Activated CD8-positive, alpha-beta T cell treated with anti-CD3 and anti-CD28 coated beads, Interleukin-2, amount 10 ng/mL, durations not matched to agents 7 days and 5 days (primary cell): ENCODE results near the gene TMC4. TPM values are rescaled to one million over a fixed set of nuclear protein-coding genes. Genes with fewer than 3 reads are reported as not detected.
A peak's percentile ranks its signal among the peaks of the same experiment; 100 is the strongest.
"Not testable (repeated sequence)": the region's sequence is repeated elsewhere in the genome, so short reads cannot be mapped to it uniquely, and the experiment has no call there.

ENCODE experiments used
- ATAC-seq: fragments of 150-1000 bp; cut with Tn5 transposase; one replicate; pipeline ENCODE4 v1.10.0; 2021; ENCODE audit warnings: moderate library complexity
- CTCF ChIA-PET: fragments of 350-600 bp; sonication (Branson Sonifier 250); formaldehyde crosslinking; loops from one replicate; lab custom pipeline; 2021; ENCODE audit warnings: antibody characterized with exemption; lab: Charles Lee
- POLR2A ChIA-PET: fragments of 350-600 bp; sonication (Branson Sonifier 250); formaldehyde crosslinking; loops from one replicate; lab custom pipeline; 2021; ENCODE audit warnings: antibody characterized with exemption; lab: Charles Lee
- DNase-seq: peaks from one replicate; pipeline ENCODE4 v3.0.0-alpha.2; 2020
- H3K27ac Mint-ChIP-seq: one replicate; pipeline ENCODE4 v1.8.0; 2021; ENCODE audit warnings: mild to moderate bottlenecking, mixed read lengths
- H3K27me3 Mint-ChIP-seq: one replicate; pipeline ENCODE4 v1.8.0; 2021; ENCODE audit warnings: low read depth, mixed read lengths
- H3K36me3 Mint-ChIP-seq: one replicate; pipeline ENCODE4 v1.8.0; 2021; ENCODE audit warnings: low read depth, mixed read lengths
- H3K4me1 Mint-ChIP-seq: one replicate; pipeline ENCODE4 v1.8.0; 2021; ENCODE audit warnings: low read depth, mixed read lengths
- H3K4me3 Mint-ChIP-seq: one replicate; pipeline ENCODE4 v1.8.0; 2021; ENCODE audit warnings: mild to moderate bottlenecking, mixed read lengths
- H3K9me3 Mint-ChIP-seq: one replicate; pipeline ENCODE4 v1.8.0; 2022; ENCODE audit warnings: mixed read lengths; ENCODE audit not compliant: insufficient read depth
- total RNA-seq, 2 experiments: library from RNA; stranded (reverse); gene quantifications; one replicate each; pipeline ENCODE4 v1.2.3, GENCODE V29; 2021

TMC4 gene
- total RNA-seq, 2 experiments from 2014 or later: 0.55 to 0.76 TPM

DNA sequence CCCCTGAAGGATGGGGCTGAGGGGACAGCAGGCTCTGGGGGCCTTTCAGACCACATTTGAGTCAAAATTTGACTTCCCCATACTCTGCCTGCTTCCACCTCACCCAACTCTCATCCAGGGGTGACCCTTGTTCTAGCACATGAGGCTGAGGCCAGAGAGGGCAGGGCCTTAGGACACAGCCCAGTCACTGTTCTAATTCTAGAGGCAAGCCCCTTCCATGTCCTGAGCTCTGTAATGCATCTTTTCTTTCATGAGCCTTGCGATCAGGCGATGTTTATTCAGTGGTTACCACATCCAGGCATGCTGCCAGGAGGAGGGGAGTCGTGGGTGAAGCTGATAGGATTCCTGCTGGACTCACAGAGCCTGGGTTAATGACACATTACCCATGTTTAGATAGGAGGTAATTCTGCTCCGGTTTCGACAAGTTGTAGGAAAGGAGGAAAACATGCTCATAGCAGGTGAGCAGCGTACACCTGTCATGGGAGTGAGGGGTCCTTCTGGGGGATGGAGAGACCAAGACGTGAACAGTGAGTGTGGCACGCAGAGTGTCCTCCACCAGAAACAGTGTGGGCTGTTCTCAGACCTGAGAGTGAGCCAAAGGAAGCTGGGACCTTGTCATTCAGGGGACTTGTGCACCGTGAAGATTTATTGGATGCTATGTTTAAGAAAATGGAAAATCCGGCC, 37.0 kb upstream of the TMC4 start:
- H3K27me3 Mint-ChIP-seq: no peaks in the 10 kb centered on the region
- H3K36me3 Mint-ChIP-seq: peaks cover 70% of the 10 kb centered on the region
- peak overlapping the region; percentile 82 for H3K27ac Mint-ChIP-seq
- POLR2A ChIA-PET: interaction anchor here (2.2 to 3.6 kb wide), 2 partner anchors 9 to 21 kb away, joined by 8 to 41 read pairs; partner anchors contain the start of genes MBOAT7 and RPS9
- H3K4me3 Mint-ChIP-seq: peak overlapping the region; percentile 30
- CTCF ChIA-PET: interaction anchor here (0.7 to 1.9 kb wide), 5 partner anchors 9 to 180 kb away, joined by 3 to 9 read pairs (median 5); partner anchors contain the start of genes MBOAT7 and RPS9
- peaks cover 69% of the 10 kb centered on the region for H3K4me1 Mint-ChIP-seq
- DNase-seq (peak; percentile 36), ATAC-seq (peak; percentile 5)
- no peaks in the 10 kb centered on the region for H3K9me3 Mint-ChIP-seq

DNA sequence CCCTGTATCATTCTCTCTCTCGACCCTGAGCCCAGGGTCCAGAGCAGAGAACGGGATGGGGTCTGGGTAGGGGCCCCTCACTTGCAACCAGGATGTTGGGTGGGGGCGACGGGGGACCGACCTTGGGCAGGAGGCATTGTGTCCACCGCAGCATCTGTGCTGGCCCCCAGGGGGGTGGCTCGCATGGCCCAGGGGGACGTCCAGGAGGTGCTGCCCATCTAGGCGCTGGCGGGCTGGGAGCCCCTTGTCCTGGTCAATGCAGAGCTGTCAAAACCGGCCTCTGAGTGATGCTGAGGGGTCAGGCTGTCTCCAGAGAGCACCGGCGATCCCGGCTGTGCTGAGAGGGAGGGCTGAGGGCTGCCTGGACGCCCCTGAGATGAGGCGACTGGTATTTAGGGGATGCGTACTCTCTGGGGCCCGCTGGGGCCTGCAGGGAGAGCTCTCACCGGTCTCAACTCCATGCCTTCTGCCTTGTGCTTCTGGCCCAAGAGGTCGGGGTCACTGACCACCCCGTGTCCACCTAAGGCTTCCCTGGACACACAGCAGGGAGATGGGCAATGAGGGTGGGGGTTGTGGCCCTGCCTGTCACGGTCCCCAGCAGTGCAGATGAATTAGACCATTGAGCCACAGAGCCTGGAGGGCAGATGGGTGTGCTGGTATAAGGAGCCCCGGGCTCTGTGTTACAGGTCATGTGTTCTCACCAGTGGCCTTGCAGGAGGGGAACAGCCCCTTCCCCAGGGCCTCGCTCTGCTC, 36.3 kb upstream of the TMC4 start:
- peaks cover 76% of the 10 kb centered on the region for H3K4me1 Mint-ChIP-seq
- ChIA-PET POLR2A (interaction anchor here (2.2 to 3.6 kb wide), 2 partner anchors 9 to 20 kb away, joined by 8 to 41 read pairs; partner anchors contain the start of genes MBOAT7 and RPS9), CTCF (interaction anchor here (1.9 kb wide), 2 partner anchors 8 to 57 kb away, joined by 5 read pairs; partner anchors contain the start of gene RPS9)
- H3K27me3 Mint-ChIP-seq: no peaks in the 10 kb centered on the region
- no peak overlapping the region for H3K4me3 Mint-ChIP-seq
- ATAC-seq (peak; percentile 10), DNase-seq (no peak)
- H3K36me3 Mint-ChIP-seq: peaks cover 77% of the 10 kb centered on the region
- H3K9me3 Mint-ChIP-seq: no peaks in the 10 kb centered on the region
- H3K27ac Mint-ChIP-seq: peak overlapping the region; percentile 82

DNA sequence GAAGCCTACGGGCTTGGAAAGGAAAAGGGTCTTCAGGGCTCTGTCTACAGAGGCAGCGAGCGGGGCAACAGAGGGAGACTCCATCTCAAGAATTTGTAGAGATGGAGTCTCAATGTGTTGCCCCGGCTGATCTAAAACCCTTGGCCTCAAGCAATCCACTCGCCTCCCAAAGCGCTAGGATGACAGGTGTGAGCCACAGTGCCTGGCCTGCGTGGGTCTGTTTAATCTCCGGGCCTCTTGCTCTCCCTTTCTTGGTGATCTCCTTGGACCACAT, 35.8 kb upstream of the TMC4 start:
- no peak for DNase-seq
- POLR2A ChIA-PET: interaction anchor here (3.6 kb wide), 1 partner anchor 8 kb away, joined by 41 read pairs; the partner anchor contains the start of gene RPS9
- H3K27me3 Mint-ChIP-seq: no peaks in the 10 kb centered on the region
- H3K4me1 Mint-ChIP-seq: peaks cover 81% of the 10 kb centered on the region
- CTCF ChIA-PET: interaction anchor here (1.2 to 1.9 kb wide), 2 partner anchors 8 to 17 kb away, joined by 4 to 5 read pairs; partner anchors contain the start of genes RPS9 and TSEN34
- H3K9me3 Mint-ChIP-seq: no peaks in the 10 kb centered on the region
- no peak overlapping the region for H3K4me3 Mint-ChIP-seq
- peaks cover 78% of the 10 kb centered on the region for H3K36me3 Mint-ChIP-seq
- no peak for ATAC-seq
- peak overlapping the region; percentile 18 for H3K27ac Mint-ChIP-seq

DNA sequence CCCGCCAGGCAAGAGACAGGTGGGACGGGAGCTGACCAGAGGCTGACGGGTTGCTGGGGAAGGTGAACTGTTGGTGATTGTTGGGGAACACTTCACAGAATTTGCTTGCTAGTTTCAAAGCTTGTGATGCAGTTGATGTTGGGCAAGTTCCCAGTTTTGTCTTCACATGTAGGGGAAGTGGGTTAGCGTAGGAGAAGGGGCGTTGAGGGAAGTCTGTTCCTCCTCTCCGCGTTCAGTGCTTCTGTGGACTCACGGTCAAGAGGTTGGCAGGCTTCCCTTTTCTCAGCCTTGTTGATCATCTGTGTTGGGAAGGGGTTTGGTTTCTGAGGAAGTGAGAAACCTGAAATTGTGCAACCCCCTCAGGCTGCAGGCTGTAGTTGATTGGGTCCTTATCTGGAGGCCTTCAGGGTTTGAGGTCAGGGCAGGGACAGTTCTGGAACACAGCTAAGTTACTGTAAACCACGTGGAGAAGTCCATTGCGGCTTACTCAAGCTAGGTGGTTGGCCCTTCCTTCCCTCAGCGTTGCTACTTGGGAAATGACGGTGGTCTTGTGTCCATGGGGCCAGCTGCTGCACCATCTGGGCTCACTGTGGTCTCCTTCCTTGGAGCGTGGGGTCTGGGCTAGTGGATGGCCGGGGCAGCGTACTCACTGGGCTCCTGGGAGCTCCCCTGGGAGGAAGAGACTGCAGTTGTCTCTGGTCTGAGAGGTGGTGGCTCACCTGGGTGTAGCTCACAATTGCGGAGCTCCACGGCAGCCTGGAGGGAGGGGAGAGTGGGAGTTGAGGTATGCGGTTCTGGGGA, 35.2 kb upstream of the TMC4 start:
- no peak for ATAC-seq
- peaks cover 87% of the 10 kb centered on the region for H3K4me1 Mint-ChIP-seq
- H3K27ac Mint-ChIP-seq: peak overlapping the region; percentile 18
- peaks cover 82% of the 10 kb centered on the region for H3K36me3 Mint-ChIP-seq
- H3K27me3 Mint-ChIP-seq: no peaks in the 10 kb centered on the region
- DNase-seq: no peak
- H3K9me3 Mint-ChIP-seq: no peaks in the 10 kb centered on the region
- ChIA-PET CTCF (interaction anchor here (1.2 kb wide), 1 partner anchor 17 kb away, joined by 4 read pairs; the partner anchor contains the start of gene TSEN34), POLR2A (no interaction called here)
- H3K4me3 Mint-ChIP-seq: no peak overlapping the region

DNA sequence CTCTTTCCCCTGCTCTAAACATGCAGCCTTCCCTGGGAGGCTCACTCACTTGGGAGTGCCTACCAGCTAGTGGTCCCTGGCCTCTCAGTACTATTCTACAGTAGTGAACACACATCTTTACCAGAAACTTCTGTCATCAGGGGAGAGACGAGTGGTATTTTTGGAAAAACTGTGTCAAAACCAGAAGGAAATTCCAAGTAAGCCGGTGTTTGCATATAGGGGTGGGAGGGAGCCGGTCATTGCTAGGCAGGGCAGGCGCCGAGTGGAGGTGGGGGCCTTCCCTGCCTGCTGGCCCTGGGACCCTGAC, 34.7 kb upstream of the TMC4 start:
- Mint-ChIP-seq H3K4me3 (no peak overlapping the region), H3K27me3 (no peaks in the 10 kb centered on the region), H3K4me1 (peaks cover 91% of the 10 kb centered on the region), H3K9me3 (no peaks in the 10 kb centered on the region), H3K27ac (peak overlapping the region; percentile 35), H3K36me3 (peaks cover 82% of the 10 kb centered on the region)
- no peak for ATAC-seq
- POLR2A ChIA-PET: no interaction called here
- CTCF ChIA-PET: interaction anchor here (1.2 kb wide), 1 partner anchor 16 kb away, joined by 4 read pairs; the partner anchor contains the start of gene TSEN34
- no peak for DNase-seq

DNA sequence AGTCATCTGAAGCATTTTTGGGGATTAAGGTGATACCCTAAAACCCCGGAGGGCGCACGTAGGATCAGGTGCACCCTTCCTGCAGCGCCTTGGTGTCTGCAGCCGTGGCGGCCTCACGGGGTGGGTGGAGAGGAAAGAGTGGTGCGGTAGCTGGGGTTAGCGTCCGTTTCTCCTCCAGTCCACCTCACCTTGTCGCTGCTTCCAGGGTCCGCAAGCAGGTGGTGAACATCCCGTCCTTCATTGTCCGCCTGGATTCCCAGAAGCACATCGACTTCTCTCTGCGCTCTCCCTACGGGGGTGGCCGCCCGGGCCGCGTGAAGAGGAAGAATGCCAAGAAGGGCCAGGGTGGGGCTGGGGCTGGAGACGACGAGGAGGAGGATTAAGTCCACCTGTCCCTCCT, 34.2 kb upstream of the TMC4 start:
- CTCF ChIA-PET: interaction anchor here (2.1 kb wide), 1 partner anchor 59 kb away, joined by 5 read pairs; no protein-coding TSS in a partner anchor
- Mint-ChIP-seq H3K36me3 (peaks cover 86% of the 10 kb centered on the region), H3K4me1 (peaks cover 95% of the 10 kb centered on the region), H3K27ac (peak overlapping the region; percentile 35)
- not testable (repeated sequence) for H3K9me3 Mint-ChIP-seq, H3K4me3 Mint-ChIP-seq, H3K27me3 Mint-ChIP-seq, ATAC-seq, DNase-seq
- POLR2A ChIA-PET: interaction anchor here (0.5 to 2.4 kb wide), 3 partner anchors 13 to 18 kb away, joined by 4 to 7 read pairs (median 4); partner anchors contain the start of genes MBOAT7 and TSEN34

DNA sequence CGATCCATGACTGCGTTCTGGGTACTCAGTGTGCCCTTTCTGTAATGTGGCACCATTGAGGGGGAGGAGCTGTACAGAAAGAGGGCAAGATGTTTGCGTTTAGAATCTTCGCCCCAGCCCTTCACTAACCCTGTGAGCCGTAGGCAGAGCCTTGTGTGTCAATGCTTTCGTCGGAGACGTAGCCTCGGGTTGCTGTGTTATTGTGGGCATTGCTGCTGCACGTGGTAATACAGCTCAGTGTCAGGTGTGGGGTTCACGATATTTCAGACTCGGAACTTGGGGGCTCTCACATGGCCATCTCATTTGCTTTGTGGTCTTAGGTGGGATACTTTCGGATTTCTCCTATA, 33.8 kb upstream of the TMC4 start:
- Mint-ChIP-seq H3K27me3 (no peaks in the 10 kb centered on the region), H3K36me3 (peaks cover 86% of the 10 kb centered on the region), H3K9me3 (no peaks in the 10 kb centered on the region), H3K27ac (no peak overlapping the region), H3K4me1 (peaks cover 97% of the 10 kb centered on the region), H3K4me3 (no peak overlapping the region)
- ChIA-PET CTCF (interaction anchor here (2.1 kb wide), 1 partner anchor 59 kb away, joined by 5 read pairs; no protein-coding TSS in a partner anchor), POLR2A (interaction anchor here (0.5 to 2.4 kb wide), 3 partner anchors 13 to 18 kb away, joined by 4 to 7 read pairs (median 4); partner anchors contain the start of genes MBOAT7 and TSEN34)
- DNase-seq (no peak), ATAC-seq (no peak)

DNA sequence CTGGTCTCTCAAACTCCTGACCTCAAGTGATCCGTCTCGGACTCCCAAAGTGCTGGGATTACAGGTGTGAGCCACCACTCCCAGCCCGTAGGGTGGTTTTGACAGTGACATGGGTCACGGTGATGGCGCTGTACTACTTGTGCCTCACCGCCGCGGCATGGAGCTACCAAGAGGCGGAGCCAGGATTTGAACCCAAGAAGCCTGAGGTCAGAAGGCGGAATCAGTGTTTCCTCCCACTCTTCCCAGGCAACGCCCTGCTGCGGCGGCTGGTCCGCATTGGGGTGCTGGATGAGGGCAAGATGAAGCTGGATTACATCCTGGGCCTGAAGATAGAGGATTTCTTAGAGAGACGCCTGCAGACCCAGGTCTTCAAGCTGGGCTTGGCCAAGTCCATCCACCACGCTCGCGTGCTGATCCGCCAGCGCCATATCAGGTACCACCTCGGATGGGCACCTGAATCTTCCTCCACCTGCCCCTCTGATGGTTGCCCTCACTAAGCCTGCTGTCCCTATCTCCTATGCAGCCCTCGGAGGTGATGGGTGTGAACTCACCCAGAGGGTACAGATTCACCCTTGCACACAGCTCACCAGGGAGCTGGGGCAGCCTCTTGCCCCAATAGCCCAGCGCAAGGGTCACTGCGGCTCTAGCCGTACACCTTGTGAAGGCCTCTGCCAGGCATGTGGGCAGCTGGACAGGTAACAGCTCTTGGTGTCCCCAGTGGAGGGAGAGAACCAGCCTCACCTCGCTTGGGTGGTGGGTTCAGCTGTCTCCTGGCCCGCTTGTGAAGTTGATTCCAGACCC, 33.3 kb upstream of the TMC4 start:
- Mint-ChIP-seq H3K4me1 (peaks cover 98% of the 10 kb centered on the region), H3K27ac (no peak overlapping the region), H3K27me3 (no peaks in the 10 kb centered on the region), H3K36me3 (peaks cover 91% of the 10 kb centered on the region), H3K4me3 (no peak overlapping the region), H3K9me3 (no peaks in the 10 kb centered on the region)
- DNase-seq (no peak), ATAC-seq (no peak)
- POLR2A ChIA-PET: interaction anchor here (1.3 to 2.4 kb wide), 2 partner anchors 15 to 17 kb away, joined by 4 to 7 read pairs; partner anchors contain the start of genes MBOAT7 and TSEN34
- CTCF ChIA-PET: interaction anchor here (1.1 to 2.1 kb wide), 4 partner anchors 16 to 60 kb away, joined by 3 to 5 read pairs (median 4); partner anchors contain the start of genes MBOAT7 and TSEN34

DNA sequence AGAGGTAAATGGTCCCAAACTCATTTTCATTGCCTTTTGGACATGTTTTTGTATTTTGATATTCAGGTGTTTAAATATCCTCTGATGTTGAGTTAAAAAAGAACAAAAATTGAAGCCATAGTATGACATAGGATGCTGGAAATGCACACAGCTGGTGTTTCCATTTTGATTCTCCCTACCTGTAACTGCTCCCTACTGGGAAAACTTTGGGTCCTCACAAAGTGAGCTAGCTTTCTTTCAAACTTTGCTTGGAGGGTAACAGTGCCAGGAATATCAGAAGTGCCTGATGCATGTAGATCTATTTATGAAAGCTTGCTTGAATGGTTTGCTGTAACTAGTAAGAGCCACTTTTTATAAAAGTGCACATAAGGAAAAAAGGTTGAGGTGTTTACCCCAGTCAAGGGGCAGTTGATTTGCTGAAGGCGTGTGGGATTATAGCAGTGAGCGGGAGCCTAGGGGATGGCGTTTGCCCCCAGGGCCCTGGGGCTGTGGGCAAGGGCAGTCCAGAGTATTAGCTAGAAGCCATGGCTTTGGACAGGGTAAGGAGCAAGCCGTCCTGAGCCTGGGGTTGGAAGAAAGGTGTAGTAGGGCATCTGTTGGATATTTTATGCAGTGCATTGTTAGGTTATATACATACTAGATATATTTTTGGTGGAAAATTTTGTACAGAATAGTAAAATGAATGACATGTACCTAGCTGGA, 32.0 kb upstream of the TMC4 start:
- no peak overlapping the region for H3K27ac Mint-ChIP-seq
- no peak for DNase-seq
- H3K27me3 Mint-ChIP-seq: no peaks in the 10 kb centered on the region
- no peak overlapping the region for H3K4me3 Mint-ChIP-seq
- H3K36me3 Mint-ChIP-seq: peaks cover 87% of the 10 kb centered on the region
- no peaks in the 10 kb centered on the region for H3K9me3 Mint-ChIP-seq
- ATAC-seq: no peak
- POLR2A ChIA-PET: interaction anchor here (0.9 to 2.4 kb wide), 3 partner anchors 13 to 46 kb away, joined by 3 to 7 read pairs (median 4); partner anchors contain the start of genes LENG1 and MBOAT7
- peaks cover 91% of the 10 kb centered on the region for H3K4me1 Mint-ChIP-seq
- CTCF ChIA-PET: interaction anchor here (1.2 to 1.5 kb wide), 3 partner anchors 16 to 61 kb away, joined by 3 to 5 read pairs (median 3); partner anchors contain the start of gene MBOAT7

DNA sequence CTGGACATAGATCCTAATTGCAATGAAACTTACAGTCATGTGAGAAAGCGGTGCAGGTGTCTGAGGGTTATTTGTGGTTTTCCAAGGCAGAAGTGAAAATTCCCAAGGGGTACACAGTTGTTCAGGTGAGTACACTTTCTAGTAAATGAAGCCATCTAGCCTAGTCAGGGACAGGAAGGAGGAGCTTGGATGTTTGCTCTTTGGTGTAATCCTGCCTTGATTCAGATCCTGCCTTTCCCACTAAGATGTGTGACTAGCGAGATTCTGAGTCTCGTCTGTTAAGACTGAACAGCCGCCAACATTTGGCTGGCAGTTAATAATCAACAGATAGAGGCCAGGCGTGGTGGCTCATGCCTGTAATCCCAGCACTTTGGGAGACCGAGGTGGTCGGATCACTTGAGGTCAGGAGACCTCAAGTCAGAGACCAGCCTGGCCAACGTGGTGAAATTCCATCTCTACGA, 30.2 kb upstream of the TMC4 start:
- Mint-ChIP-seq H3K4me1 (peaks cover 81% of the 10 kb centered on the region), H3K9me3 (no peaks in the 10 kb centered on the region), H3K27me3 (no peaks in the 10 kb centered on the region), H3K36me3 (peaks cover 75% of the 10 kb centered on the region), H3K4me3 (peak overlapping the region; percentile 100), H3K27ac (no peak overlapping the region)
- ChIA-PET CTCF (interaction anchor here (2.0 kb wide), 1 partner anchor 12 kb away, joined by 4 read pairs; the partner anchor contains the start of gene TSEN34), POLR2A (interaction anchor here (4.1 kb wide), 1 partner anchor 14 kb away, joined by 103 read pairs; the partner anchor contains the start of genes MBOAT7 and TSEN34)
- ATAC-seq (no peak), DNase-seq (no peak)
